H4 (cell line): ENCODE results near the gene MIGA1. TPM values are rescaled to one million over a fixed set of nuclear protein-coding genes. Genes with fewer than 3 reads are reported as not detected.
"Not testable (repeated sequence)": the region's sequence is repeated elsewhere in the genome, so short reads cannot be mapped to it uniquely, and the experiment has no call there.

Experiments
- DNase-seq: peaks from one replicate; pipeline ENCODE4 v3.0.0-alpha.2; 2015; ENCODE audit warnings: low spot score
- total RNA-seq: library from RNA; depleted of rRNA; stranded (reverse); fragments of >200 nt; shearing (Covaris generic); gene quantifications from 2 replicates; pipeline ENCODE4 v1.2.3, GENCODE V29; 2014; rRNA removed

The MIGA1 gene
- total RNA-seq, 1 experiment from 2014 or later = 5.7 TPM

DNA sequence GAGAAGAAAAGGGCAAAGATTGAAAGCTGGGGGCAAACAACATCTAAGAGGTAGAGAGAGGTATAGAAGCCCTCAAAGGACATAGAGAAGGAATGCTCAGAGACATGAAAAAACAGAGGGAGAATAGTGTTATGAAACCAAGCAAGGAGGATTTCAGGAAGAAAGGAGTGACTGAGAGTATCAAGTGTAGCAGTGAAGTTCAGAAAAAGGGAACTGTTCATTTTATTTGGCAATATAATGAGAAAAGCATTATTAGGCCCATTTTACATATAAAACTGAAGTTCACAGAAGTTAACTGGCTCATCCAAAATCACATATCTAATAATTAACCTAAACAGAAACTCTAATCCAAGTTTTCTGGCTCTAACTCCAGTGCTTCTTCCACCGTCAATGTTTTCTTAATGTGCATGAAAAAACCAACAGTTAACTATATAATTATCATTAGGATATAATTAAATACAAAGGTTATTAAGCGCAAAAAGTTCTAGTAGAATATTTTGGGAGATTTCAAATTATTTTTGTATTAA, 126.6 kb downstream of the MIGA1 start:
- no peak for DNase-seq

DNA sequence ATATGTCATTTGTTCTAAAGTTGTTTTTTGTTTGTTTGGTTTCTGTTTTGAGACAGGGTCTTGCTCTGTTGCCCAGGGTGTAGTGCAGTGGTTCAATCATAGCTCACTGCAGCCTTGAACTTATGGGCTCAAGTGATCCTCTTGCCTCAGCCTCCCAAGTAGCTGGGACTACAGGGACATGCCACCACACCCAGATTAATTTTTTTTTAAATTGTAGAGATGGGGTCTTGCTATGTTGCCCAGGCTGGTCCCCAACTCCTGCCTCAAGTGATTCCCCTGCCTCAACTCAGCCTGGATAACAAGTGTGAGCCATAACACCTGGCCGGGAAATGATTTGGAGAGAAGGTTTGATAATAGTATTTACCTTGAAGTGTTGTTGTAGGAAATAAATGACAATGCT, 127.2 kb downstream of the MIGA1 start:
- no peak for DNase-seq

GRCh38 chr1:77910116-77910515, 130.7 kb downstream of the MIGA1 start:
- DNase-seq = no peak

- DNase-seq = not testable (repeated sequence)
Observed at GRCh38 chr1:77918918-77919317, 139.5 kb downstream of the MIGA1 start.

- no peak for DNase-seq
Observed at GRCh38 chr1:77925518-77925917, 146.1 kb downstream of the MIGA1 start.

- DNase-seq = no peak
Observed at GRCh38 chr1:77925956-77926355, 146.5 kb downstream of the MIGA1 start.

GRCh38 chr1:77926561-77927357, 147.3 kb downstream of the MIGA1 start:
- DNase-seq = no peak

DNA sequence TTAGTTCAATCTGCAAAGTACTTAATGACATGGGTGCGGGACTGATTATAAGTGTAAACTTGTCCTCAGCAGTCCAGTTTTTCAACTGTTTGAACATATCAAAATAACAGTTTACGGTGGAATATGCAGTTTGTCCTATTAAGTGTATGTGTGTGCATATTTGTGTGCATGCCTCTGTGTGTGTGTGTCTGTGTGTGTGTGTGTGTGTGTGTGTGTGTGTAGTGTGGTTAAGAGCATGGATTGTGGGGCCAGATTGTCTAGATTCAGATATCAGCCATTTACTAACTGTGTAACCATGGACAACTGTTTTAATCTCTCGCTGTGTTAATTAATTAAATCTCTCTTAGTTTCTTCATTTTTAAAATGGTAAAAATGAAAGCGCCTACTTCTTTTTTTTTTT, 148.0 kb downstream of the MIGA1 start:
- DNase-seq = no peak

Other genes starting within 250 kb of the MIGA1 start
- gene ZZZ3, start 97.0 kb upstream of the MIGA1 start, total RNA-seq = 24.5 and 31.9 TPM in 2 replicates
- gene USP33, start 19.8 kb upstream of the MIGA1 start, total RNA-seq = 28.7 and 40.2 TPM in 2 replicates
- 1.6 and 2.4 TPM in 2 replicates for gene NEXN, start 109.0 kb downstream of the MIGA1 start, total RNA-seq
- 88.2 and 98.9 TPM in 2 replicates for gene FUBP1, start 199.4 kb downstream of the MIGA1 start, total RNA-seq
- gene DNAJB4, start 225.3 kb downstream of the MIGA1 start, total RNA-seq = 18.3 and 23.8 TPM in 2 replicates